Activated CD4-positive, alpha-beta T cell treated with anti-CD3 and anti-CD28 coated beads, Interleukin-2, amount 50 U/mL, for 48 hours (primary cell): ENCODE measurements around the gene MAST2.
"Not testable (repeated sequence)": the region's sequence is repeated elsewhere in the genome, so short reads cannot be mapped to it uniquely, and the experiment has no call there.

ENCODE experiments used
- DNase-seq, 2 experiments: peaks; one replicate each; pipeline ENCODE4 v3.0.0-alpha.2; 2020

MAST2 gene

GRCh38 chr1:45815667-45816458 is 12.5 kb downstream of the MAST2 start:
- DNase-seq, result no peak

GRCh38 chr1:45820173-45820572 is 16.8 kb downstream of the MAST2 start:
- no peak for DNase-seq

GRCh38 chr1:45820788-45821187 is 17.4 kb downstream of the MAST2 start:
- DNase-seq, result no peak

- DNase-seq, result no peak
Measured at GRCh38 chr1:45822644-45823043, 19.2 kb downstream of the MAST2 start.

GRCh38 chr1:45824607-45825006 is 21.2 kb downstream of the MAST2 start:
- no peak for DNase-seq

- DNase-seq, result no peak
Measured at GRCh38 chr1:45827256-45827655, 23.8 kb downstream of the MAST2 start.

GRCh38 chr1:45828841-45829240 is 25.4 kb downstream of the MAST2 start:
- no peak for DNase-seq

GRCh38 chr1:45833361-45833760 is 29.9 kb downstream of the MAST2 start:
- DNase-seq, result no peak

- no peak for DNase-seq
Measured at GRCh38 chr1:45834689-45835088, 31.3 kb downstream of the MAST2 start.

GRCh38 chr1:45836451-45836850 is 33.0 kb downstream of the MAST2 start:
- no peak for DNase-seq

- DNase-seq, result not testable (repeated sequence)
Measured at GRCh38 chr1:45836861-45837260, 33.4 kb downstream of the MAST2 start.

GRCh38 chr1:45838322-45838721 is 34.9 kb downstream of the MAST2 start:
- not testable (repeated sequence) for DNase-seq

GRCh38 chr1:45840704-45841103 is 37.3 kb downstream of the MAST2 start:
- no peak for DNase-seq

GRCh38 chr1:45842786-45843185 is 39.4 kb downstream of the MAST2 start:
- DNase-seq, result no peak

- DNase-seq, result no peak
Measured at GRCh38 chr1:45843474-45843905, 40.1 kb downstream of the MAST2 start.

- not testable (repeated sequence) for DNase-seq
Measured at GRCh38 chr1:45844000-45844399, 40.6 kb downstream of the MAST2 start.

GRCh38 chr1:45846931-45847330 is 43.5 kb downstream of the MAST2 start:
- DNase-seq, result no peak

- no peak for DNase-seq
Measured at GRCh38 chr1:45848097-45848496, 44.7 kb downstream of the MAST2 start.

- no peak for DNase-seq
Measured at GRCh38 chr1:45848714-45849113, 45.3 kb downstream of the MAST2 start.

GRCh38 chr1:45850017-45850416 is 46.6 kb downstream of the MAST2 start:
- no peak for DNase-seq

- no peak for DNase-seq
Measured at GRCh38 chr1:45854724-45855123, 51.3 kb downstream of the MAST2 start.

- no peak for DNase-seq
Measured at GRCh38 chr1:45857101-45857700, 53.8 kb downstream of the MAST2 start.

- DNase-seq, result not testable (repeated sequence)
Measured at GRCh38 chr1:45857755-45858492, 54.5 kb downstream of the MAST2 start.

- DNase-seq, result no peak
Measured at GRCh38 chr1:45859221-45859620, 55.8 kb downstream of the MAST2 start.
